Measurements from ENCODE around the gene ATAD1. TPM values are rescaled to one million over a fixed set of nuclear protein-coding genes. Genes with fewer than 3 reads are reported as not detected.

The ATAD1 gene
- total and polyA plus RNA-seq, 2 of the 8 experiments (the other 6 are each of a cell fraction or from before 2014, with no cell fraction given) = 8.9 to 35.3 TPM

DNA sequence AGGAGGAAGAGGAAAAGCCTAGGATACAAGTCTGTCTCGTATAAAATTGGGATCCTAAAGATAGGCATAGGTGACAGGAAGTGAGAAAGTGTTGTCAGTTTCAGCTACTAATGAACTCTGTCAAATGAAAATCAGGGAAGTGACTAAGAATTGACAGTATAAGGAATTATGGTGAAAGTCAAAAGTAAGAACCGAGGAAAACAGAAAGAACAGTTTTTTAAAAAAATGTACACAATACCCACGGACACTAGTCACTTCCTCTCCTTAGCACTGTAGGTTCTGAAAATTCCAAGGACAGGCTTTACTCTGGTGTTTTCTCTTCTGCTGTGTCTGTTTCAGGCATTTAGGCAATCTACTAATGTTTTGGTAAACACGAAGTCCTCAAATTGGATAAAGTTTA is 42.3 kb downstream of the ATAD1 start:
- H3K14ac ChIP-seq (ENCODE audit: insufficient read length) = no peak overlapping the region
- 88% methylated on average over 4 of the region's 4 CpGs; no CpG with 5 or more reads in 1 of the 2 experiments for WGBS, 2 experiments (ENCODE audit: extremely low coverage in 1 of 2, insufficient coverage in 1 of 2, insufficient read length in 1 of 2, insufficient replicate concordance in 2 of 2, low coverage in 1 of 2, low lambda C conversion rate in 2 of 2, missing lambda C conversion rate in 1 of 2)
- H2AK5ac ChIP-seq (ENCODE audit: low read depth, low read length) = no peak overlapping the region
- no peak overlapping the region for H2BK120ac ChIP-seq (replicated peaks; ENCODE audit: low read depth, low read length)
- H3K9me3 ChIP-seq (ENCODE audit: insufficient read depth in 2 of 2, low read depth in 1 of 2, low read length in 1 of 2) = no peaks in the 10 kb centered on the region
- H3K4me3 ChIP-seq (ENCODE audit: extremely low read depth in 1 of 4, insufficient read depth in 2 of 4, low read depth in 3 of 4, low read length in 4 of 4) = no peak overlapping the region
- TF ChIP-seq CTCF (IDR thresholded peaks at IDR 0.05; ENCODE audit: control extremely low read depth in 1 of 3, insufficient read depth in 1 of 3, low read depth in 1 of 3, low read length in 3 of 3) (no peak), SAP30 (IDR thresholded peaks at IDR 0.05; ENCODE audit: insufficient read depth, insufficient replicate concordance, low read length) (no peak), RAD21 (IDR thresholded peaks at IDR 0.05 in 1 of 2, conservative IDR thresholded peaks at IDR 0.05 in 1 of 2; ENCODE audit: low read depth in 2 of 2, low read length in 2 of 2) (no peak)
- CTCF ChIA-PET (ENCODE audit: partially characterized antibody) = interaction anchor here (1.0 to 1.1 kb wide), 3 partner anchors 17 to 614 kb away, joined by 3 to 5 read pairs (median 4); no protein-coding TSS in a partner anchor
- no peak overlapping the region for H2BK15ac ChIP-seq (ENCODE audit: low read length)
- no peak overlapping the region for H3K56ac ChIP-seq (replicated peaks; ENCODE audit: insufficient read length, low read depth, low read length)
- no peak overlapping the region for H2BK12ac ChIP-seq (ENCODE audit: low read depth, low read length)
- H3K79me2 ChIP-seq (ENCODE audit: control insufficient read depth in 1 of 2, insufficient read depth in 2 of 2, low read length in 2 of 2) = peaks cover 0 to 5% of the 10 kb centered on the region in 2 experiments; a peak in 1 of 4 replicates
- no peak overlapping the region for H2BK5ac ChIP-seq (ENCODE audit: low read depth, low read length)
- no peak overlapping the region for H4K5ac ChIP-seq (ENCODE audit: insufficient read length, low read depth, low read length)
- no peak overlapping the region for H2BK20ac ChIP-seq (ENCODE audit: low read length)
- no peak overlapping the region for H3K23ac ChIP-seq (ENCODE audit: insufficient read length)
- no peak overlapping the region for H3K4ac ChIP-seq (replicated peaks; ENCODE audit: insufficient read length, low read depth, low read length)
- POLR2A ChIA-PET (ENCODE audit: partially characterized antibody) = interaction anchor here (0.6 kb wide), 1 partner anchor 30 kb away, joined by 3 read pairs; no protein-coding TSS in a partner anchor
- no peaks in the 10 kb centered on the region for H3K23me2 ChIP-seq (ENCODE audit: low read depth, low read length)
- no peak overlapping the region for H3K4me2 ChIP-seq (ENCODE audit: insufficient read depth in 1 of 2, low read depth in 2 of 2, low read length in 2 of 2)
- no peak overlapping the region for H4K8ac ChIP-seq (ENCODE audit: extremely low read depth, insufficient read depth, low read length)
- H3K18ac ChIP-seq (ENCODE audit: extremely low read depth, low read length) = no peak overlapping the region
- no peak for DNase-seq (ENCODE audit: low read depth in 1 of 2, low spot score in 2 of 2)
- no peak overlapping the region for H4K91ac ChIP-seq (replicated peaks; ENCODE audit: insufficient read length, low read length)
- H3K9ac ChIP-seq (replicated peaks in 1 of 4; ENCODE audit: extremely low read depth in 1 of 4, low read depth in 3 of 4, low read length in 3 of 4) = no peak overlapping the region
- no peaks in the 10 kb centered on the region for H3K4me1 ChIP-seq (replicated peaks in 1 of 4; ENCODE audit: control insufficient read depth in 3 of 4, insufficient read depth in 4 of 4, low read length in 3 of 4)
- no peaks in the 10 kb centered on the region for H3K27me3 ChIP-seq (replicated peaks in 1 of 4; ENCODE audit: control insufficient read depth in 3 of 4, extremely low read depth in 1 of 4, insufficient read depth in 3 of 4, low read length in 3 of 4)
- H3K27ac ChIP-seq (ENCODE audit: low read depth, low read length) = no peak overlapping the region
- H3K79me1 ChIP-seq (ENCODE audit: low read depth, low read length) = no peaks in the 10 kb centered on the region
- H2AFZ ChIP-seq (ENCODE audit: low read length) = no peak overlapping the region
- no peak for FAIRE-seq
- peaks cover 0 to 22% (median 2%) of the 10 kb centered on the region in 4 experiments; a peak in 4 of 8 replicates for H3K36me3 ChIP-seq (ENCODE audit: control insufficient read depth in 2 of 4, insufficient read depth in 4 of 4, low read length in 3 of 4)
- H4K20me1 ChIP-seq (replicated peaks in 1 of 2; ENCODE audit: control insufficient read depth in 1 of 2, insufficient read depth in 2 of 2, low read length in 2 of 2) = peaks cover 0 to 1% of the 10 kb centered on the region in 2 experiments

Data from H1 (cell line).